HepG2 (cell line): ENCODE data around the gene MRPL34. TPM values are rescaled to one million over a fixed set of nuclear protein-coding genes. Genes with fewer than 3 reads are reported as not detected.

ENCODE experiments used
- MYC ChIP-seq: sonication (generic); formaldehyde crosslinking; IDR thresholded peaks from 2 replicates; pipeline ENCODE4 v1.9.0; 2021; ENCODE audit warnings: missing genetic modification reagents, borderline replicate concordance
- ZBTB8A ChIP-seq: sonication (generic); formaldehyde crosslinking; IDR thresholded peaks from 2 replicates; pipeline ENCODE4 v1.4.0; 2020; ENCODE audit warnings: mild to moderate bottlenecking, low read depth, missing genetic modification reagents, borderline replicate concordance
- ZNF263 ChIP-seq: sonication (generic); formaldehyde crosslinking; IDR thresholded peaks from 2 replicates; pipeline ENCODE4 v1.4.0; 2020; ENCODE audit warnings: missing genetic modification reagents
- ZNF761 ChIP-seq: sonication (generic); formaldehyde crosslinking; conservative IDR thresholded peaks from 2 replicates; pipeline ENCODE4 v1.4.0; 2020; ENCODE audit warnings: mild to moderate bottlenecking, missing genetic modification reagents
- polyA plus RNA-seq, 8 experiments: library from polyadenylated mRNA; depleted of rRNA in 3 of 8; stranded (reverse) in 7 of 8; unstranded in 1 of 8; fragments of >200 nt; fragmentation: Illumina TruSeq in 4 of 8; extraction: Trizol in 4 of 8; gene quantifications; 2 replicates each; pipeline versions ENCODE4 v1.2.1 to v1.2.3, GENCODE V29; 2011 to 2016; ENCODE audit warnings: low read depth in 4 of 8, missing spikeins in 1 of 8, mixed read lengths in 1 of 8; ENCODE audit not compliant: insufficient read depth in 1 of 8
- total RNA-seq, 5 experiments: library from RNA; depleted of rRNA; stranded (reverse); fragments of >200 nt; fragmentation: Illumina TruSeq; extraction: Trizol; gene quantifications; 2 replicates each; pipeline ENCODE4 v1.2.3, GENCODE V29; 2016; ENCODE audit warnings: low read depth in 1 of 5
- TF ChIP-seq, protein P1 (sequence below): sonication (generic); formaldehyde crosslinking; IDR thresholded peaks from 2 replicates; pipeline ENCODE4 v1.9.0; 2021; ENCODE audit warnings: missing genetic modification reagents, mild to moderate bottlenecking, borderline replicate concordance
- TF ChIP-seq, protein P2 (sequence below): sonication (generic); formaldehyde crosslinking; IDR thresholded peaks from 2 replicates; pipeline ENCODE4 v1.4.0; 2020; ENCODE audit warnings: missing genetic modification reagents

MRPL34 gene
- total and polyA plus RNA-seq, 2 of the 13 experiments (the other 11 are each of a cell fraction or from before 2014, with no cell fraction given) = 74.0 to 77.3 TPM

DNA sequence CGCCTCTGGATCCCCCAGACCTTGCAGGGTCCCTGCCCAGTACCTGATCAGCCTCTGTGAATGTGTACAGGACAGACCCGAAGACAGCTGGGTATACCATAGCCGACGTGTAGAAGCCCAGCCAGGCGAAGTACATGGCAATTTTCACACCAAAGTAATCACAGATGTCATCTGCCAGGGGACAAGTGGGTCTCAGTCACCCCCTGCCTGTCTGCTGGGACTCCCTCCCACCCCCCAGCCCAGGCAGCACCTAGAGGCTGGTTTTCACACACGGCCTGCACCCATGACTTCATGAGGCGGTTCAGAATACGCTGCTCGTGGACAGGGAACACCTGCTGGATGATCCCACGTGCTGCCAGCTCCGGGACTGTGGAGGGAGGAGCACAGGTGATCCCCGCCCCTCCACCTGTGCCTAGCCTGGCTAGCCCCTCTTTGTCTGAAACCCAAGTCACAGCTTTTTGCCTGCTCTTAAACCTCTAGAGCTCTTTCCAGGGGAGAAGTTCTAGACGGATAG, 25.4 kb downstream of the MRPL34 start (continued):
- TF ChIP-seq, protein P1, sequence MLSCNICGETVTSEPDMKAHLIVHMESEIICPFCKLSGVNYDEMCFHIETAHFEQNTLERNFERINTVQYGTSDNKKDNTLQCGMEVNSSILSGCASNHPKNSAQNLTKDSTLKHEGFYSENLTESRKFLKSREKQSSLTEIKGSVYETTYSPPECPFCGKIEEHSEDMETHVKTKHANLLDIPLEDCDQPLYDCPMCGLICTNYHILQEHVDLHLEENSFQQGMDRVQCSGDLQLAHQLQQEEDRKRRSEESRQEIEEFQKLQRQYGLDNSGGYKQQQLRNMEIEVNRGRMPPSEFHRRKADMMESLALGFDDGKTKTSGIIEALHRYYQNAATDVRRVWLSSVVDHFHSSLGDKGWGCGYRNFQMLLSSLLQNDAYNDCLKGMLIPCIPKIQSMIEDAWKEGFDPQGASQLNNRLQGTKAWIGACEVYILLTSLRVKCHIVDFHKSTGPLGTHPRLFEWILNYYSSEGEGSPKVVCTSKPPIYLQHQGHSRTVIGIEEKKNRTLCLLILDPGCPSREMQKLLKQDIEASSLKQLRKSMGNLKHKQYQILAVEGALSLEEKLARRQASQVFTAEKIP (CRISPR knock-in tag) = no peak
- peak; percentile 32; the same call in 1 of the 2 replicates for TF ChIP-seq MYC (CRISPR knock-in tag)
- TF ChIP-seq, protein P2, sequence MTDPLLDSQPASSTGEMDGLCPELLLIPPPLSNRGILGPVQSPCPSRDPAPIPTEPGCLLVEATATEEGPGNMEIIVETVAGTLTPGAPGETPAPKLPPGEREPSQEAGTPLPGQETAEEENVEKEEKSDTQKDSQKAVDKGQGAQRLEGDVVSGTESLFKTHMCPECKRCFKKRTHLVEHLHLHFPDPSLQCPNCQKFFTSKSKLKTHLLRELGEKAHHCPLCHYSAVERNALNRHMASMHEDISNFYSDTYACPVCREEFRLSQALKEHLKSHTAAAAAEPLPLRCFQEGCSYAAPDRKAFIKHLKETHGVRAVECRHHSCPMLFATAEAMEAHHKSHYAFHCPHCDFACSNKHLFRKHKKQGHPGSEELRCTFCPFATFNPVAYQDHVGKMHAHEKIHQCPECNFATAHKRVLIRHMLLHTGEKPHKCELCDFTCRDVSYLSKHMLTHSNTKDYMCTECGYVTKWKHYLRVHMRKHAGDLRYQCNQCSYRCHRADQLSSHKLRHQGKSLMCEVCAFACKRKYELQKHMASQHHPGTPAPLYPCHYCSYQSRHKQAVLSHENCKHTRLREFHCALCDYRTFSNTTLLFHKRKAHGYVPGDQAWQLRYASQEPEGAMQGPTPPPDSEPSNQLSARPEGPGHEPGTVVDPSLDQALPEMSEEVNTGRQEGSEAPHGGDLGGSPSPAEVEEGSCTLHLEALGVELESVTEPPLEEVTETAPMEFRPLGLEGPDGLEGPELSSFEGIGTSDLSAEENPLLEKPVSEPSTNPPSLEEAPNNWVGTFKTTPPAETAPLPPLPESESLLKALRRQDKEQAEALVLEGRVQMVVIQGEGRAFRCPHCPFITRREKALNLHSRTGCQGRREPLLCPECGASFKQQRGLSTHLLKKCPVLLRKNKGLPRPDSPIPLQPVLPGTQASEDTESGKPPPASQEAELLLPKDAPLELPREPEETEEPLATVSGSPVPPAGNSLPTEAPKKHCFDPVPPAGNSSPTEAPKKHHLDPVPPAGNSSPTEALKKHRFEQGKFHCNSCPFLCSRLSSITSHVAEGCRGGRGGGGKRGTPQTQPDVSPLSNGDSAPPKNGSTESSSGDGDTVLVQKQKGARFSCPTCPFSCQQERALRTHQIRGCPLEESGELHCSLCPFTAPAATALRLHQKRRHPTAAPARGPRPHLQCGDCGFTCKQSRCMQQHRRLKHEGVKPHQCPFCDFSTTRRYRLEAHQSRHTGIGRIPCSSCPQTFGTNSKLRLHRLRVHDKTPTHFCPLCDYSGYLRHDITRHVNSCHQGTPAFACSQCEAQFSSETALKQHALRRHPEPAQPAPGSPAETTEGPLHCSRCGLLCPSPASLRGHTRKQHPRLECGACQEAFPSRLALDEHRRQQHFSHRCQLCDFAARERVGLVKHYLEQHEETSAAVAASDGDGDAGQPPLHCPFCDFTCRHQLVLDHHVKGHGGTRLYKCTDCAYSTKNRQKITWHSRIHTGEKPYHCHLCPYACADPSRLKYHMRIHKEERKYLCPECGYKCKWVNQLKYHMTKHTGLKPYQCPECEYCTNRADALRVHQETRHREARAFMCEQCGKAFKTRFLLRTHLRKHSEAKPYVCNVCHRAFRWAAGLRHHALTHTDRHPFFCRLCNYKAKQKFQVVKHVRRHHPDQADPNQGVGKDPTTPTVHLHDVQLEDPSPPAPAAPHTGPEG (CRISPR knock-in tag) = 0 out of 2 replicates have a peak, but pooled peaks have one; percentile 16
- no peak for TF ChIP-seq ZNF761 (CRISPR knock-in tag)
- peak; percentile 83 for TF ChIP-seq ZNF263 (CRISPR knock-in tag)
- no peak for TF ChIP-seq ZBTB8A (CRISPR knock-in tag)
- TF ChIP-seq, all 625 proteins: peak for 4
